Transverse colon (tissue), 4 donors: Measurements from ENCODE around the gene ZNF407.

Experiments used
- CTCF ChIP-seq, 5 experiments: fragments of 200-600 bp in 3 of 5; fragments of 450-650 bp in 2 of 5; sonication (generic) in 3 of 5; IDR thresholded peaks; 1 replicate in 2 of 5; 2 replicates in 3 of 5; pipeline ENCODE4 v1.5.1; 2016 to 2017; ENCODE audit warnings: antibody characterized with exemption in 5 of 5, inconsistent platforms in 3 of 5, mild to moderate bottlenecking in 2 of 5, moderate library complexity in 1 of 5
- EP300 ChIP-seq: sonication (generic); formaldehyde crosslinking; IDR thresholded peaks from one replicate; pipeline ENCODE4 v1.6.1; 2017; ENCODE audit warnings: antibody characterized with exemption, low read depth
- POLR2A ChIP-seq: fragments of 450-650 bp; IDR thresholded peaks from one replicate; pipeline ENCODE4 v1.6.1; 2016; ENCODE audit warnings: antibody characterized with exemption, mild to moderate bottlenecking, moderate library complexity
- POLR2AphosphoS5 ChIP-seq, 3 donors: sonication (generic); formaldehyde crosslinking; IDR thresholded peaks; one replicate each; pipeline ENCODE4 v1.6.1; 2016; ENCODE audit warnings: antibody characterized with exemption in 3 of 3

- TF ChIP-seq CTCF (IDR thresholded peaks at IDR 0.05) (no peak), POLR2A (no peak), POLR2AphosphoS5 (IDR thresholded peaks at IDR 0.05) (no peak), EP300 (no peak)
These were observed 7.0 kb upstream of the ZNF407 start for GRCh38 chr18:74590671-74591070.
